Measurements from ENCODE around the gene NUDT22. TPM values are rescaled to one million over a fixed set of nuclear protein-coding genes. Genes with fewer than 3 reads are reported as not detected.

Gene NUDT22
- total and polyA plus RNA-seq, 2 of the 8 experiments (the other 6 are each of a cell fraction or from before 2014, with no cell fraction given), result 43.4 to 69.0 TPM

DNA sequence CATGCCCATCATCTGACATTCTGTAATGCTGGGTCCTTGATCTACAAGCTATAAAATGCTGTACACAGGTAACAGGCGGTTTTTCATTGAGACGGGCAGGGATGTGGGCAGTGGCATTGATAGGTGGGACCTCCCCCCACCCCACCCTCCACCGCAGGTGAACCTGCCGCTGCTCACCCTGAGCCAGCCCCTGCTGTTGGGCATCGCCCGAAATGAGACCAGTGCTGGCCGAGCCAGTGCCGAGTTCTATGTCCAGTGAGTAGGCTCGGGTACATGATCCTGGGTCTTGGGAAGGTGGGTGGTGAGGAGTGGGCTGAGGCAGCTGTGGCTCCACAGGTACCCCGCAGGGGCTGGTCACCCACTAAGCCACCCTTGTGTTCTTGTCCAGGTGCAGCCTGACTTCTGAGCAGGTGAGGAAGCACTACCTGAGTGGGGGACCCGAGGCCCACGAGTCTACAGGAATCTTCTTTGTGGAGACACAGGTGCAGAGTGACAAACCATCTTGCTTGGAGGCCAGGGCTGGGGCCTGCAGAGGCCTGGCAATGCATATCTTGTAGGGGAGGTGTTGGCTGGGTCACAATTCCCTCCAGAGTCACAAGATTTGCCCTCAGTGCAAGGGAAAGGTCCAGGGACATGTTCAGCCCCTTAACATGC lies 3.1 kb downstream of the NUDT22 start:
- FAIRE-seq, result no peak
- Histone ChIP-seq H2AK5ac (ENCODE audit: low read depth, low read length) (no peak overlapping the region), H3K79me2 (ENCODE audit: control insufficient read depth in 1 of 2, insufficient read depth in 2 of 2, low read length in 2 of 2) (no peaks in the 10 kb centered on the region), H4K8ac (ENCODE audit: extremely low read depth, insufficient read depth, low read length) (0 out of 2 replicates have a peak overlapping the region, but pooled peaks have one; percentile 62), H3K23me2 (ENCODE audit: low read depth, low read length) (peaks cover 21% of the 10 kb centered on the region), H3K23ac (ENCODE audit: insufficient read length) (no peak overlapping the region), H2BK20ac (ENCODE audit: low read length) (no peak overlapping the region), H3K4me2 (ENCODE audit: insufficient read depth in 1 of 2, low read depth in 2 of 2, low read length in 2 of 2) (peak overlapping the region; percentile 87 to 97; a peak in 3 of 4 replicates), H2BK5ac (ENCODE audit: low read depth, low read length) (no peak overlapping the region), H3K18ac (ENCODE audit: extremely low read depth, low read length) (no peak overlapping the region), H2BK15ac (ENCODE audit: low read length) (no peak overlapping the region), H4K5ac (ENCODE audit: insufficient read length, low read depth, low read length) (no peak overlapping the region), H3K14ac (ENCODE audit: insufficient read length) (no peak overlapping the region), H3K27me3 (replicated peaks in 1 of 4; ENCODE audit: control insufficient read depth in 3 of 4, extremely low read depth in 1 of 4, insufficient read depth in 3 of 4, low read length in 3 of 4) (peaks cover 0 to 9% (median 6%) of the 10 kb centered on the region in 4 experiments; a peak in 4 of 7 replicates), H3K79me1 (ENCODE audit: low read depth, low read length) (no peaks in the 10 kb centered on the region; the same call in 1 of the 2 replicates), H3K4ac (replicated peaks; ENCODE audit: insufficient read length, low read depth, low read length) (no peak overlapping the region), H3K9ac (replicated peaks in 1 of 4; ENCODE audit: extremely low read depth in 1 of 4, low read depth in 3 of 4, low read length in 3 of 4) (no peak overlapping the region), H3K4me1 (replicated peaks in 1 of 4; ENCODE audit: control insufficient read depth in 3 of 4, insufficient read depth in 4 of 4, low read length in 3 of 4) (peaks cover 0 to 37% (median 18%) of the 10 kb centered on the region in 4 experiments; a peak in 6 of 7 replicates), H4K20me1 (replicated peaks in 1 of 2; ENCODE audit: control insufficient read depth in 1 of 2, insufficient read depth in 2 of 2, low read length in 2 of 2) (peaks cover 0 to 5% of the 10 kb centered on the region in 2 experiments), H3K9me3 (ENCODE audit: insufficient read depth in 2 of 2, low read depth in 1 of 2, low read length in 1 of 2) (no peaks in the 10 kb centered on the region), H3K56ac (replicated peaks; ENCODE audit: insufficient read length, low read depth, low read length) (no peak overlapping the region), H2AFZ (ENCODE audit: low read length) (no peak overlapping the region), H3K36me3 (ENCODE audit: control insufficient read depth in 2 of 4, insufficient read depth in 4 of 4, low read length in 3 of 4) (peaks cover 0 to 2% (median 0%) of the 10 kb centered on the region in 4 experiments; a peak in 1 of 8 replicates), H4K91ac (replicated peaks; ENCODE audit: insufficient read length, low read length) (no peak overlapping the region), H3K4me3 (ENCODE audit: extremely low read depth in 1 of 4, insufficient read depth in 2 of 4, low read depth in 3 of 4, low read length in 4 of 4) (peak overlapping the region in 1 of 4 experiments; percentile 75; a peak in 1 of 8 replicates), H2BK120ac (replicated peaks; ENCODE audit: low read depth, low read length) (no peak overlapping the region), H2BK12ac (ENCODE audit: low read depth, low read length) (0 out of 2 replicates have a peak overlapping the region, but pooled peaks have one; percentile 9), H3K27ac (ENCODE audit: low read depth, low read length) (no peak overlapping the region)
- no peak for DNase-seq (ENCODE audit: low read depth in 1 of 2, low spot score in 2 of 2)
- ChIA-PET POLR2A (ENCODE audit: partially characterized antibody) (interaction anchor here (0.9 to 11.9 kb wide), 3 partner anchors 18 to 38 kb away, joined by 3 to 190 read pairs (median 3); partner anchors contain the start of genes FERMT3, FKBP2, PLCB3 and PPP1R14B), CTCF (ENCODE audit: partially characterized antibody) (interaction anchor here (0.7 to 8.6 kb wide), 4 partner anchors 23 to 40 kb away, joined by 3 to 51 read pairs (median 5); partner anchors contain the start of gene FERMT3)
- no peak for TF ChIP-seq PHF8 (conservative IDR thresholded peaks at IDR 0.05; ENCODE audit: low read depth, low read length)
- no peak for TF ChIP-seq CHD2 (IDR thresholded peaks at IDR 0.05; ENCODE audit: low read length)
- no peak for TF ChIP-seq FOSL1 (IDR thresholded peaks at IDR 0.05; ENCODE audit: insufficient read depth, low read depth, low read length)
- TF ChIP-seq, protein P1, sequence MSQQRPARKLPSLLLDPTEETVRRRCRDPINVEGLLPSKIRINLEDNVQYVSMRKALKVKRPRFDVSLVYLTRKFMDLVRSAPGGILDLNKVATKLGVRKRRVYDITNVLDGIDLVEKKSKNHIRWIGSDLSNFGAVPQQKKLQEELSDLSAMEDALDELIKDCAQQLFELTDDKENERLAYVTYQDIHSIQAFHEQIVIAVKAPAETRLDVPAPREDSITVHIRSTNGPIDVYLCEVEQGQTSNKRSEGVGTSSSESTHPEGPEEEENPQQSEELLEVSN (IDR thresholded peaks at IDR 0.05), result no peak
- no peak for TF ChIP-seq CBX5 (IDR thresholded peaks at IDR 0.05; ENCODE audit: low read depth, low read length)
- TF ChIP-seq TBP (IDR thresholded peaks at IDR 0.05; ENCODE audit: low read depth, low read length), result no peak
- no peak for TF ChIP-seq CHD1 (IDR thresholded peaks at IDR 0.05; ENCODE audit: low read depth, low read length)
- no peak for TF ChIP-seq POLR2AphosphoS5 (IDR thresholded peaks at IDR 0.05; ENCODE audit: low read depth, low read length)
- TF ChIP-seq EGR1 (IDR thresholded peaks at IDR 0.05; ENCODE audit: borderline replicate concordance, low read depth, low read length), result no peak
- WGBS, 2 experiments (ENCODE audit: extremely low coverage in 1 of 2, insufficient coverage in 1 of 2, insufficient read length in 1 of 2, insufficient replicate concordance in 2 of 2, low coverage in 1 of 2, low lambda C conversion rate in 2 of 2, missing lambda C conversion rate in 1 of 2), result 89% methylated on average over 12 of the region's 12 CpGs; no CpG with 5 or more reads in 1 of the 2 experiments

All from H1 (cell line).